Nephron (organoid): ENCODE measurements around the gene DHX32.
"Not testable (repeated sequence)": the region's sequence is repeated elsewhere in the genome, so short reads cannot be mapped to it uniquely, and the experiment has no call there.

Experiments
- H3K27ac Mint-ChIP-seq, 3 experiments: 2 replicates each; pipeline ENCODE4 v1.8.0; 2020; ENCODE audit warnings: mixed read lengths in 3 of 3, mild to moderate bottlenecking in 2 of 3, moderate library complexity in 1 of 3
- H3K27me3 Mint-ChIP-seq: 2 replicates; pipeline ENCODE4 v1.8.0; 2021; ENCODE audit warnings: low read depth, mild to moderate bottlenecking, moderate library complexity, mixed read lengths
- H3K36me3 Mint-ChIP-seq: 2 replicates; pipeline ENCODE4 v1.8.0; 2020; ENCODE audit warnings: low read depth, mixed read lengths
- H3K4me1 Mint-ChIP-seq: 2 replicates; pipeline ENCODE4 v1.8.0; 2020; ENCODE audit warnings: mixed read lengths
- H3K4me3 Mint-ChIP-seq, 3 experiments: 2 replicates each; pipeline ENCODE4 v1.8.0; 2020; ENCODE audit warnings: mild to moderate bottlenecking in 3 of 3, mixed read lengths in 3 of 3, moderate library complexity in 2 of 3
- H3K9me3 Mint-ChIP-seq: 2 replicates; pipeline ENCODE4 v1.8.0; 2020; ENCODE audit warnings: mixed read lengths
- CTCF ChIP-seq, 3 experiments: fragments of 200-600 bp; sonication (generic); IDR thresholded peaks; one replicate each; pipeline ENCODE4 v1.5.0; 2021; ENCODE audit warnings: antibody characterized with exemption in 3 of 3; ENCODE audit not compliant: unreplicated experiment in 3 of 3

DHX32 gene

GRCh38 chr10:125896088-125896934, 15.2 kb upstream of the DHX32 start, which contains the start of gene FANK1:
Gene FANK1 (plus strand): TSS chr10:125896564. CDS start chr10:125896643, 79 bp downstream.
- H3K36me3 Mint-ChIP-seq, H3K9me3 Mint-ChIP-seq, H3K27me3 Mint-ChIP-seq: not testable (repeated sequence)
- Mint-ChIP-seq H3K27ac (peak within 1 kb of the TSS; percentile 57 to 95 (median 87)), H3K4me1 (peaks cover 19% of the 10 kb centered on the region), H3K4me3 (peak within 1 kb of the TSS; percentile 95 to 96 (median 96))

GRCh38 chr10:125895130-125896087, 14.3 kb upstream of the DHX32 start:
- Mint-ChIP-seq H3K4me3 (peak overlapping the region; percentile 82 to 96 (median 94)), H3K4me1 (peaks cover 19% of the 10 kb centered on the region), H3K27ac (peak overlapping the region; percentile 57 to 95 (median 87))
- H3K36me3 Mint-ChIP-seq, H3K9me3 Mint-ChIP-seq, H3K27me3 Mint-ChIP-seq: not testable (repeated sequence)

GRCh38 chr10:125894176-125894575, 13.1 kb upstream of the DHX32 start:
- H3K27me3 Mint-ChIP-seq, H3K27ac Mint-ChIP-seq, H3K36me3 Mint-ChIP-seq, H3K9me3 Mint-ChIP-seq: not testable (repeated sequence)
- Mint-ChIP-seq H3K4me1 (peaks cover 19% of the 10 kb centered on the region), H3K4me3 (peak overlapping the region; percentile 28 to 48 (median 36))

GRCh38 chr10:125892402-125892801, 11.3 kb upstream of the DHX32 start:
- H3K9me3 Mint-ChIP-seq, H3K36me3 Mint-ChIP-seq, H3K27ac Mint-ChIP-seq, H3K27me3 Mint-ChIP-seq, H3K4me3 Mint-ChIP-seq: not testable (repeated sequence)
- peaks cover 19% of the 10 kb centered on the region for H3K4me1 Mint-ChIP-seq

GRCh38 chr10:125889441-125889840, 8.3 kb upstream of the DHX32 start:
- H3K4me3 Mint-ChIP-seq, H3K27ac Mint-ChIP-seq, H3K36me3 Mint-ChIP-seq, H3K4me1 Mint-ChIP-seq, H3K9me3 Mint-ChIP-seq, H3K27me3 Mint-ChIP-seq: not testable (repeated sequence)

- peaks cover 11% of the 10 kb centered on the region for H3K4me1 Mint-ChIP-seq
- H3K9me3 Mint-ChIP-seq: peaks cover 2% of the 10 kb centered on the region
- no peak overlapping the region for H3K4me3 Mint-ChIP-seq
- H3K27ac Mint-ChIP-seq: no peak overlapping the region
- no peak for TF ChIP-seq CTCF (IDR thresholded peaks at IDR 0.05; ENCODE audit: unreplicated experiment in 3 of 3)
- H3K36me3 Mint-ChIP-seq: peaks cover 4% of the 10 kb centered on the region
- no peaks in the 10 kb centered on the region for H3K27me3 Mint-ChIP-seq
These were observed 5.9 kb upstream of the DHX32 start for GRCh38 chr10:125886914-125887512.

- Mint-ChIP-seq H3K4me3 (no peak overlapping the region), H3K36me3 (peaks cover 23% of the 10 kb centered on the region), H3K4me1 (peaks cover 20% of the 10 kb centered on the region), H3K27ac (no peak overlapping the region), H3K27me3 (no peaks in the 10 kb centered on the region), H3K9me3 (no peaks in the 10 kb centered on the region)
- no peak for TF ChIP-seq CTCF (IDR thresholded peaks at IDR 0.05; ENCODE audit: unreplicated experiment in 3 of 3)
These were observed 2.1 kb upstream of the DHX32 start for GRCh38 chr10:125883211-125883610.

- no peak for TF ChIP-seq CTCF (IDR thresholded peaks at IDR 0.05; ENCODE audit: unreplicated experiment in 3 of 3)
- peaks cover 29% of the 10 kb centered on the region for H3K36me3 Mint-ChIP-seq
- no peak overlapping the region for H3K4me3 Mint-ChIP-seq
- H3K27me3 Mint-ChIP-seq: no peaks in the 10 kb centered on the region
- H3K9me3 Mint-ChIP-seq: peaks cover 5% of the 10 kb centered on the region
- peak overlapping the region in 1 of 3 experiments; percentile 7 for H3K27ac Mint-ChIP-seq
- H3K4me1 Mint-ChIP-seq: peaks cover 20% of the 10 kb centered on the region
These were observed 1.5 kb upstream of the DHX32 start for GRCh38 chr10:125882596-125882995.
